Activated CD8-positive, alpha-beta memory T cell treated with anti-CD3 and anti-CD28 coated beads for 4 hours (primary cell): ENCODE data around the gene FAM9C.
"Not testable (repeated sequence)": the region's sequence is repeated elsewhere in the genome, so short reads cannot be mapped to it uniquely, and the experiment has no call there.

Experiments
- DNase-seq, 2 donors: peaks; one replicate each; pipeline ENCODE4 v3.0.0-alpha.2; 2020; ENCODE audit warnings: low read depth in 2 of 2

Gene FAM9C

GRCh38 chrX:13043138-13043537 lies 1.3 kb downstream of the FAM9C start:
- no peak for DNase-seq

DNA sequence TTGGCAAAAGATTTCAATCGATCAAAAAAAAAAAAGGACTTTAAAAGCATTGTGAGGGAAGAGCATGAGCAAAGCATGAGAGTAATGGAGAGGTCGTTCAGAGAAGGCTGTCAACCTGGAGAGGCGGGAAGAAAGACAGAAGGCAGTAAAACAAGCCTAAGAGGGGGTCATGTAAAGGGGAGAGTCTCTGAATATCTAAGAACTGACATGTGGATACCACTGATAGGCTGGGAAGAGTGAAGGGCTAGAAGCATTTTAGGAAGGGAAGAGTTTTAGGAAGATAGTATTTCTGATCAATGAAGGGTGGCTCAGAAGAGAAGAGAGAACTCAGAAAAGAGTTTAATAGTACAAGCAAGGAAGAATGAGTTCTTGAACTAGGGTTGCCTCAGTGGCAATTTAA lies 7.5 kb downstream of the FAM9C start:
- no peak for DNase-seq

- no peak for DNase-seq
These were observed 11.2 kb downstream of the FAM9C start for GRCh38 chrX:13033193-13033592.

- no peak for DNase-seq
These were observed 14.3 kb downstream of the FAM9C start for GRCh38 chrX:13029887-13030771.

DNA sequence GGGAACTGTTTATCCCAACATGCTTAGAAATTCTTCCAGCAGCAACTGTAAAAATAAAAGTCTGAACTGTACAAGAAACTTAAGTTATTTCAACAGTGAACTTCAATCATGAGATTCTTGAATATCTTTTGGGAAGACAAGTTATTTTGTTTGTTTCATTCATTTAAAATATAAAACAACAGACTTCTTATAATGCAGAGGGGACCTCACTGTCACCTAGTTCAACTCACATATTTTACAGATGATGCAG lies 14.9 kb downstream of the FAM9C start:
- DNase-seq, result no peak

DNA sequence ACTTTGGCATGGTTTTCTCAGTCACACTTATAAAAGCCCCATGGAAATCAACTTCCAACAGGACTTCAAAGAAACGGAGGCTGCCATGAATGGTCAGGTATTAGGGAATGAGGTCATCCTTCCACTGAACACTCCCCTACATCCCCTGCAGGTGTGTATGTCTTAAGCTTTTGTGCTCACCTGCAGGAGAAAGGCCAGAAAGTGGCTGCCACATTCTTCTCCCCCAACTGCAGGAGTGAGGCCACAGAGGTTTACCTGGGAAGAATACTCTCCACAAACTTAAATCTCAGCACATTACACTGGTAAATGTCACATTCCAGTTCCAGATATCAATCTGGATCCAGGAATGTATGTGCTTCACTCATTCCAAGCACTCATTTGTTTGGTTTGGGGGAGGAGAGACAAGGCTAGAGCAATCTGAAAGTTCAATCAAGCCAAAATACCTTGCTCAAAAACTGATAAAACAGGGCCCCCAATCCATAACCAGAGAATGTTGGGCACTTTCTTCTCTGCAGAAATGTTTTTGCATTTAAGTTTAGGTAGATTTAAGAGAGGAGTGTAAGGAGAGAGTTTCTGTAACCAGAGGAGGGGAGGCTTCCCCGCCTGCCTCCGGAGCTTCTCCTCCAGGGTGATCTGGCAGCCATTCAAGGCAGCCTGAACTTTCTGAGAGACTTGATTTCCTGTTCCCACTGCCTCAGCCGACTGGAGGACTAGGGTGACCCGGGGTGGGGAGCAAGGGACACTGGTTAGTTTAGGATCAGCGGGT lies 15.4 kb downstream of the FAM9C start:
- DNase-seq, result no peak

GRCh38 chrX:13026877-13027652 lies 17.4 kb downstream of the FAM9C start:
- no peak for DNase-seq

DNA sequence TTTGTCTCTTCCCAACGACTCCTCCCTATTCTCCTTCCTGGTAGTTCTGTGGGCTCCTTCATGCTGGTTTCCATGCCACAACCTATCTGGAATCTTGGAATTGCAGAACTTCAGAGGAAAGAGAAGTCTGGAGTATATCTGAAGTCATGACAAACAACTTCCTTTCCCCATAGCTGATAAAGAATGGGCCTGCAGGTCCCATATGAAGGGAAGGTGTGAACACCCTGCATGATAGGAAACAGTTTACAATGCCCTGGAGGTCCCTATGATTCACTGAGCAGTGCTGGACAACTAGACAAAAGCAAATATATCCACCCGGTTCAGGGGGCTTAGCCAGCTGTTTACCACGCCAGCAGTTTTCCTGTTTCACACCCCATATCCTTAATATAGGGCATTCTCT lies 19.4 kb downstream of the FAM9C start:
- DNase-seq, result no peak

- no peak for DNase-seq
These were observed 20.4 kb downstream of the FAM9C start for GRCh38 chrX:13023979-13024378.

GRCh38 chrX:13023567-13023966 lies 20.9 kb downstream of the FAM9C start:
- DNase-seq, result no peak

- no peak for DNase-seq
These were observed 21.5 kb downstream of the FAM9C start for GRCh38 chrX:13022926-13023325.

DNA sequence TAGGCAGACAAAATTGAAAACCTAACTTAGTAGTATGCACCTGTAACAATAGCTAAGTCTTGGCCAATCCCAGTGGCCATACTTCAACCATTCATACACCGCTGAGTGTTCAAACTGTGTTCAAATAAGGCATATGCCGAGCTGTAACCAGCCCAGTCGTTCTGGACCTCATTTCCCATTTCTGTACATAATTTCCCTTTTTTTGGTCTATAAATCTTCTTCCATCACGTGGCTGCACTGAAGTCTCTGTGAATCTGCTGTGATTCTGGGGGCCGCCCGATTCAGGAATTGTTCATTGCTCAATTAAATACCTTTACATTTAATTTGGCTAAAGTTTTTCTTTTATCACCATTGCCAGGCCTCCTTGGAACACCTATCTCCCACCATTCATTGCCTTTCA lies 27.7 kb downstream of the FAM9C start:
- not testable (repeated sequence) for DNase-seq

GRCh38 chrX:13015536-13016236 lies 28.7 kb downstream of the FAM9C start:
- no peak for DNase-seq

DNA sequence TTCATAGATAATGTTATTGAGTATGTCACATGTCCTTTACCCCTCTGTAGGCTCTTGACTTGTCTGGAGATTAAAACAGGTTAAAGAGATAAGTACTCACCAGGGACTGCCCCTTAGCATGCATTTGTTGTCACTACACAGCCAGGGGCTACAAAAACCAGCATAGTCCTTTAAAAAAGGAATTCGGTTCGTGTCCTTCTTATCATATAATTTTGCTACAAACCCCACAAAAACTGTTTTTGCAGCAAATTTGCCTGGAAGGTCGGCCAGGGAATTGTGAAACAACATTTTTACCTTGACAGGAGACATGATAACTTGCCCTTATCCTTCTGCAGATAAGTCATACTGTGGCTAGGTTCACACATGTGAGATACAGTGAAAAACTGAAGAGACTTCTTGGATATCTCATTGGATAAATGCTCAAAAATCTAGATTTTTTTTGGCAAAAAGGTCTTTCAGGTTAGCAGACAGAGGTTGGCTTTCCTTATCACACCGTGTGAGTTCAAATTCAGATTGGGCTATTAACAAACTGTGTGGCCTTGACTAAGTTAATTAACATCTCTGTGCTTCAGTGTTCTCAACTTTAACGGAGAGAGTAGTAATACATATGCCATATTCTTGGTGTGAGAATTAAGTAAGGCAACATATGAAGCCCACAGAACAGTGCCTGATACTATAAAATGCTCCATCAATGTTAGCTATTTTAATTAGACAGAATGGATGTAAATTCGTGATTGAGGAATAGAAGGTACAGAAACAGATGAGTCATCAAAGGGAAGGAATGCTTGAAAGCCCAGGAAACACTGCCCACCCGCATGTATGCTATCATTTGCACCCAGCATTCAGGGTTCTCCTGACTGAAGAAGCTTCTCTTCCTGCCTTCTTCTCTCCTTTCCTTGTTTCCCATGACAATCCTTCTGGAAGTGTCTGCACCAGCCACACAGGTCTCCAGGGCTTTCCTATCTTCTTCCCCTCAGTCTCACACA lies 30.0 kb downstream of the FAM9C start:
- DNase-seq, result no peak

DNA sequence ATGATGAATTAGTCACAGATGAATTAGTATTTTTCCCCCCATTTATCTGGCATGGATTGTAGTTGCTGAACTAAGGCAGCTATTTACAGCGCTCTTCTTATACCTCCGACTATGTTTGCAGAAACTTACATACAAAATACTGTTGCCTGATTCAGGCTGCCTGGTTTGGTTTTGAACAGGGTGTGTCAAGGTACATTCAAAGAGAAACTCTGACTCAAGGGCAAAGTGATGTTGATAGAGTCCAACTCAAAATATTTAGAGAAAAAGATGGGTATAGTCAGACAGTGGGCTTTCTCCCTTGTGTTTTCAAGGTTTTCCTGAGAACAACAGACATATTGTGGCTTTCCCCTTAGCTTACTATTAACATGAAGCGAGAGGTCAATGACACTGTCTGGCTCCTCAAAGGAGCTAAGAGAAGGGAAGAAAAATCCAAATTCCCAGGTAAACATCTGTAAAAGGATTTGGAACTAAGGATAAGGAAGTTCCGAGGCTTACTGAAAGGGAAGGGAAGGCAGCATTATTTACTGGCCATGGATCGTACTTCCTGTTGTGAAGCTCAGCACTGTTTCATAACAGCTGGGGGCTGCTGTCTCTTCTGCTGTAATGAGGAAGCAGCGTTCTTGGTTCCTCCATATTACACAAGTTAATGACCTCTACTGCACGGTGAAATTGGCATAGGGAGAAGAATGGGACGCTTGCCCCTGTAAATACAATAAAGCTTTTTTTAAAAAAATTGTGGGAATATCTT lies 30.9 kb downstream of the FAM9C start:
- no peak for DNase-seq

DNA sequence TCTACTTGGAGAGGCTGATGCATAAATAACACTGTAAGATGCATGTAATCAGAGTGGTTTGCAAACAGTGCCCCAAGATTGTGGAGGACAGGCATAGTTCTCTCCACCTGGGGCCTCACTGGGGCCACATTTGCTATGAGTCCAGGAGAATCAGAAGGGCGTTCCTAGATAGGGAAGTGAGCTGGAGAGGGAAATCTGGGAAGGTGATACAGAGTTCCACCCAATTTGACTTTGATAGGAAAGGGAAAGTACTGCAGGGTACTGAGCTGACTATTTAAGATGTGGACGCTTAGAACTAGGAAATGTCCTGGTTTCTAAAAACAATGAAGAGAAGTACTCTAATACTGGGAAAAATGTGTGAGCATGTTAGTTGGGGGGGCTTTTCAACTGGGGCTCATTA lies 33.9 kb downstream of the FAM9C start:
- no peak for DNase-seq

DNA sequence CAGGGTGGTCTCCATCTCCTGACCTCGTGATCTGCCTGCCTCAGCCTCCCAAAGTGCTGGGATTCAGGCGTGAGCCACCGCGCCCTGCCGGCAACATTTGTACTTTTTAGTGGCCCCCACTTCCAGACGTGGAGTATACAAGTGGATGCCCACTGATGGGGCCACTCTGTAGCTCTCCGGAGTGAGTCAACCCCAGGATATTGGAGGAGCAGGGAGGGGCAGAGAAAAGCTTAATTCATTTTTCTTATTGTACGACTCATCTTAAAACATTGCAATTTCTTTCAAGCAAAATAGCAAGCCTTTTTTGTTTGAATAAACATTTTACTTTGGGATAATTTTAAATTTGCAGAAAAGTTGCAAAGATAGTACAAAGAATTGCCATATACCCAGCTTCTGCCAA lies 34.6 kb downstream of the FAM9C start:
- no peak for DNase-seq

- DNase-seq, result no peak
These were observed 35.1 kb downstream of the FAM9C start for GRCh38 chrX:13009273-13009672.

GRCh38 chrX:13008851-13009250 lies 35.6 kb downstream of the FAM9C start:
- no peak for DNase-seq

- no peak for DNase-seq
These were observed 36.3 kb downstream of the FAM9C start for GRCh38 chrX:13008189-13008533.
